CD4-positive, alpha-beta T cell treated with Interleukin-10 for 1 hour (primary cell): ENCODE results near the gene NCKAP5.

Source experiments
- DNase-seq: peaks from one replicate; pipeline ENCODE4 v3.0.0-alpha.2; 2020

NCKAP5 gene

GRCh38 chr2:132678483-132678882, 889.8 kb downstream of the NCKAP5 start:
- no peak for DNase-seq

DNA sequence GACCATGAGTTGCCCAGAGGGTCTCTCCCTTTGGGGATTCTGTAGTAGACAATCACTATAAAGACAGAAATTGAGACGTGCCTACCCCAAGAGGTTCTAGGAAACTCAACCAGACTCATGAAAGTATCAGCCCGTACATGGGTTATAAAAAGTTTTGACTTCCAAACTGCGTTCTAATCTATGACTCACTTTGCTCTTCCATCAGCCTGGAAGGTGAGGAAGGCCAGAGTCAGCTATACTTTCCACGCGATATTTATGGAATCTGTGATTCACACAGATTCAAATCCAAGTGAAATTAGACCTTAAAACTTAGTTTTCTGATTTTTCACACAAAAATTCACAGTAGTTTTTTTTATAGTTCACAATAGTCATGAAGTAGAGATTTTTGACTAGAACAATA, 890.6 kb downstream of the NCKAP5 start:
- no peak for DNase-seq

DNA sequence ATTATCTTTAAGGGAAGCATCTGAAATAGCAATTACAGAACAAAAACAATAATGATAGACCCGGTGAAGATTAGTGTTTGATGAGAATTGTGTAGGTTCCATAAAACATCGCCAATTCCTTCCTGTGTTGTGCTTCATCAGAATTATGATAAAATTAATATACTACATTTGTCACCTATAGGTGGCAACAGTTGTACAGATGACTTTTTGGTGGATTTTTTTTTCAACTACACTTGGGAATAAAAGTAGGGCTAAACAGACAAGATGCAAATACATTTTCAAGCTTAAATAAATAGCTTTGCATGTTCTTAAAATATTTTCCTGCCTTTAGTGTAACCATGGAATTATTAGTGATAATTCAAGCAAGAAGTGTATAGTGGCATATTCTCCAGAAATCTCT, 891.3 kb downstream of the NCKAP5 start:
- DNase-seq, result no peak

GRCh38 chr2:132671151-132671835, 897.0 kb downstream of the NCKAP5 start:
- no peak for DNase-seq

- DNase-seq, result no peak
Observed at GRCh38 chr2:132670496-132671150, 897.6 kb downstream of the NCKAP5 start.

DNA sequence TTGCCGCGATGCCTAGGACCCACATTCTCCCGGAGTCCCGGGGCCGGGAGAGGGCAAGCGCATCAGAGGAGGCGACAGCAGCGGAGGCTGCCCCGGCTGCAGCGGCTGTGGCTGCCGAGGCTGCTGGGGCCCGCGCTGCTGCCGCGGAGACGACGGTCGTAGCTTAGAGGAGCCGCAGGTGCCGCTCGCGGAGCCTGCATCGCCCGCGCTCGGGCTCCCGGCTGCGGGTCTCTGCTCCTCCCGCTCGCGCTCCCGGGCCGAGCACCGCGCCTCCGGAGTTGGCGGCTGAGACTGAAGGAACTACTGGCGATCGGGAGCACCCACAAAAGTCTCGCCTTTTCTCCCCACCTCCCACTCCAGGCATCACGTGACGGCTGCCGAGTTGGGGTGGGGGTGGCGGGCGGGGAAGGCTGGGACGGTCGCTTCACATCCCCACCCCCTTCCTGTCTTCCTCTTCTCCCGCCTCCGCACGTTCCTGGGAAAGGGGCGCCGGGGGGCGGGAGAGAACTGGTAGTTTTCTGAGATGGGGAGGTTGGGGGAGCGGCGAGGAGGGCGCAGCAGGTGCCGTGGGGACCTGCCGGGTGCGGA, 898.3 kb downstream of the NCKAP5 start, which contains the start of gene LYPD1:
TSS of gene LYPD1 (minus strand) at position 298 of the 588 bp plus-strand sequence. CDS start at position 25, 273 bp downstream.
- DNase-seq, result no peak

GRCh38 chr2:132668987-132669907, 899.0 kb downstream of the NCKAP5 start:
- DNase-seq, result no peak

GRCh38 chr2:132668189-132668823, 900.0 kb downstream of the NCKAP5 start:
- no peak for DNase-seq

DNA sequence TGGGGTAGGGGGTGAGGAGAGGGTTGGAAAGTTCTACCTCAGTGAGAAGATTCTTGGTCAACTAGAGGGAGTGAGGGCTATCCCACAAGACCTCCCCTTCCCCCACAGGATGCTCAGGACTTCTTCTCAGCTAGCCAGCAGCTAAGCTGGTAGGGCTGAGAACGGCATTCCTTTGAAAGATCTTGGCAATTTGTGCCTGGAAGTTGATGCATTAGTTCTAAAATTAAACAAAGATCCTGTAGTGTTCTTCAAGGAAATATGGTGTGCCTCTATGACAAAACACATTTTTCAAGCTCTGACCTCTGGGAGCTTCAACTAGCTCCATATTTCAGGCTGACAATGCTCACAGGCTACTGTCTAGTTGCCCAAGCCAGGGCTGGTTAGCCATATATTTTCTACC, 900.6 kb downstream of the NCKAP5 start:
- DNase-seq, result no peak

DNA sequence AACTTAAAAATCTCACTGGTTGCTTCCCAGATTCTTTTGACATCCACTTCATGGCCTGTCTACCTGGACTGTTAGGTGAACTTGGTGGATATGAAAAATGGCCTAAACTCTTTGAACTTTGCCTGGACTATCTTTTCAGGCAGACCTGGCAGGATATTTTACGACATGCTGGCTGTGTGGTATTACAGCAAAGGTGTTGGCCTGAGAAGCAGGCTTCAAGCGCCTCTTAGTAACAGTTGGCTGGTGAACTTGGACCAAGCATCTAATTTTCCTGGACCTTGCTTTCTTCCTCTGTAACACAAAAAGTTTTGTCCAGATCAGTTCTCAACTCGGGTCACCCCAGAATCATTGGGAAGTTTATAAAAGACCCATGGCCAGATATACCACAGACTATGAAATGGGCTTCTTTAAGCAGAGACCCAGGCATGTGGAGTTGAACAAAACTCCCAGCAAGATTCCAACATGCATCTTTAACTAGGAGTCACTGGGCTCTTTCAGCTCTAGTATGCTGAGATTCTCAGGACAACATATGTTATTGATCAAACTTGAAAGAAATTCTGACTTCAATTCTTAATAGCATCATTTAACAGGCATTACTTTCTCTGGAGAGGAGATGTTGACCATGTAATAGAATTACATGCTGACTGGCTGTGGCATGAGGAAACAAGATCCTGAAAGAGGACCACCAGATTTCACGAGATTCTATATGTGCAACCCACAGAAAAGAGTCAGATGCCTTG, 902.7 kb downstream of the NCKAP5 start:
- DNase-seq, result no peak

- DNase-seq, result no peak
Observed at GRCh38 chr2:132664096-132664495, 904.2 kb downstream of the NCKAP5 start.

- no peak for DNase-seq
Observed at GRCh38 chr2:132662732-132663131, 905.5 kb downstream of the NCKAP5 start.

- DNase-seq, result no peak
Observed at GRCh38 chr2:132659331-132659730, 908.9 kb downstream of the NCKAP5 start.

GRCh38 chr2:132656266-132656975, 911.8 kb downstream of the NCKAP5 start:
- DNase-seq, result no peak

GRCh38 chr2:132654968-132655367, 913.3 kb downstream of the NCKAP5 start:
- no peak for DNase-seq

DNA sequence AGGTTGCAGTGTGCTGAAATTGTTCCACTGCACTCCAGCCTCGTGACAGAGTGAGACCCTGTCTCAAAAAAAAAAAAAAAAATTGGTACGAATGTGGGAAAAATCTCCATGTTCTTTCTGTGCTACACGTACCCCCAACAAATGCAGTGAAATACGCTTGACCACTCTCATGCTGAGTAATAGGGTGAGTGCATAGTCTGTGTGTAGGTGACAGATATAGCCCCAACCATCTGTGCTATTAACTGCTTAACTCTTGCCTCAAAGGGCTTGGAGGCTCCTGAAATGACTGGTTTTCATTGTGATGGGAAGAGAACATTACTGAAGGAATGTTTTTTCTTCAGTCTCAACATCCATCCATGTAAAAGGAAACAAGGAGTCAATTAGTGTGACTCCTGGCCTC, 913.9 kb downstream of the NCKAP5 start:
- no peak for DNase-seq

GRCh38 chr2:132652474-132652873, 915.8 kb downstream of the NCKAP5 start:
- DNase-seq, result no peak

DNA sequence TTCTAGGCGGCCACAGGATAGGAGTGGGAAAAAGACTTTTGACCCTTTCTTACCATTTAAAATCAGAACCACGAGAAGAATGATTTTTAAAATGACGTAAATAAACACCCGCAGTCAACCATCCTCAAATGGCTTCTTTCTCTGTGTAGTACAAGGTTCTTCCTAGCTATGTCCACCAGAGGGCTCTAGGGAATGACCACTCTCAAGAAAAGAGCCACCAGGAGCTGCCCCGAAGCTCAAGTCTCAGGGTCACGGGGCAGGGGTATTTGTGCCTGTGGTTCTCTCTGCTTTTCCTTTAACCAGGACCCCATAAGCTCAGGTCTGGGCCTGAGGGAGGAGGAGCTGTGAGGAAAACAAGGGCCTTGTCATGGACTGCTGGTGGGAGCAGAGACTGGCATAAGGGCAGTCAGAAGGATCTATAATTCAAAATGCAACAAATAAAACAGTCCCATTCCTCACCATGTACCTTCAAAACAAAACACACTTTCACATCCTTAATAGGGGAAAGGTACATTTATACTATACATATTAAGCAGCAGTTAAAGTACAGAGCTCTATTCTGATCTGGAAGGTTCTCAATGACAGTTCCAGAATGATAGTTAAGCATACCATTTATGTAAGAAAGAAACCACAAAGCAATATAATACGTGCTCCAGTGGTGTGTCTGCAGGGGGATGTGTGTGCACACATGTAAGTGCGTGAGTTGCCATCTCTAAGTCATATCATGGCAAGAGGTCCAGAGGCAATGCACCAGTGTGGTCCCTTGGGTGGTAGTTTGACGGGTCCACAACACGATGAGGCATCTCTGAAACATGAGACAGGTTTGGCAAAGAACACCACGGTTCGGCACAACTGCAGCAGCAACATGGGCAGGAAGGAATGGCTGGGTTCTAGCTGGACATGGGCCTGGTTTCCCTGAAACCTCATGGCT, 916.9 kb downstream of the NCKAP5 start:
- DNase-seq, result no peak

DNA sequence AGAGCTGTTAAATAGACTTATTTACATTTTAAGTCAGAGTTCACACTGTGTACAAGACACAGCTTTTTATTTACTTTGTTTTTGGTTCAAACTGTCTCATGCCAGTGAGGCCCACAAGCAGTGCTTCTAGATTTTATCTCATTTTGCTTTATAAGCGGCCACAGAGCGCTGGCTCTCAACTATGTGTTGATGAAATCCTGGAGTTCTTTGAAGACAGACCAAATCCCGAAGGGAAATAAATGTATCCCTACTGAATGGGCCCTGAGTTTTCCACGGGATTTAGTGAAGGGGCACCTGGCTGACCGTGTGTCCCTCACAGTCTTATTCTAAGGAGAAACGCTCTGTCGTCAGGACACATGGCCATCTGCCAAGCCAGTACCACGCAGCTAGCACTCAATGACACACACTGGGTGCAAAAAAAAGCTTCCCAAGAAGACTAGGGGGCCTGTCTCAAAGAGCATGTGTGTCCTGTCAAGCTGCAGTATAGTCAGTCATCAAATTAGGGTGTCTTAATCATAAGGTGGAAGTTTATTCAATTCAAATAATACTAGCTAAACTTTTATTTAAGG, 921.6 kb downstream of the NCKAP5 start:
- DNase-seq, result no peak
